H9 (cell line): ENCODE results near the gene FAM53B. TPM values are rescaled to one million over a fixed set of nuclear protein-coding genes. Genes with fewer than 3 reads are reported as not detected.

Source experiments
- DNase-seq: peaks from one replicate; pipeline ENCODE4 v3.0.0-alpha.2; 2017
- H2AFZ ChIP-seq: one replicate; pipeline ENCODE4 v1.6.1; 2013; ENCODE audit warnings: mild to moderate bottlenecking, low read length, control low read depth, moderate library complexity
- H2AK5ac ChIP-seq: 2 replicates; pipeline ENCODE4 v1.6.1; 2013; ENCODE audit warnings: low read length, control low read depth, mixed read lengths; ENCODE audit not compliant: insufficient read length
- H2BK120ac ChIP-seq: one replicate; pipeline ENCODE4 v1.6.1; 2013; ENCODE audit warnings: low read depth, mild to moderate bottlenecking, low read length, control low read depth, inconsistent platforms; ENCODE audit not compliant: poor library complexity, severe bottlenecking
- H2BK12ac ChIP-seq: 2 replicates; pipeline ENCODE4 v1.6.1; 2013; ENCODE audit warnings: low read length, control low read depth, mixed read lengths, low read depth; ENCODE audit not compliant: insufficient read length
- H2BK15ac ChIP-seq: 2 replicates; pipeline ENCODE4 v1.6.1; 2013; ENCODE audit warnings: low read depth, low read length, control low read depth
- H2BK20ac ChIP-seq: one replicate; pipeline ENCODE4 v1.6.1; 2013; ENCODE audit warnings: low read depth, mild to moderate bottlenecking, low read length, control low read depth, inconsistent platforms; ENCODE audit not compliant: poor library complexity, severe bottlenecking
- H2BK5ac ChIP-seq: 2 replicates; pipeline ENCODE4 v1.6.1; 2013; ENCODE audit warnings: low read length, control low read depth, mixed read lengths; ENCODE audit not compliant: insufficient read length
- H3K14ac ChIP-seq: 2 replicates; pipeline ENCODE4 v1.6.1; 2013; ENCODE audit warnings: low read length, control low read depth; ENCODE audit not compliant: insufficient read depth
- H3K18ac ChIP-seq: 2 replicates; pipeline ENCODE4 v1.6.1; 2013; ENCODE audit warnings: low read depth, mild to moderate bottlenecking, mixed read lengths, low read length, control low read depth; ENCODE audit not compliant: insufficient read length
- H3K23ac ChIP-seq: 2 replicates; pipeline ENCODE4 v1.6.1; 2013; ENCODE audit warnings: low read length, control low read depth, mixed read lengths, low read depth; ENCODE audit not compliant: insufficient read length
- H3K23me2 ChIP-seq: 2 replicates; pipeline ENCODE4 v1.6.1; 2013; ENCODE audit warnings: low read depth, mild to moderate bottlenecking, mixed read lengths, low read length, control low read depth; ENCODE audit not compliant: insufficient read length, poor library complexity, severe bottlenecking
- H3K27ac ChIP-seq: 2 replicates; pipeline ENCODE4 v1.5.1; 2013; ENCODE audit warnings: low read length, control low read depth, mixed read lengths, low read depth; ENCODE audit not compliant: insufficient read length
- H3K27me3 ChIP-seq: 2 replicates; pipeline ENCODE4 v1.6.1; 2013; ENCODE audit warnings: low read length, control low read depth, inconsistent platforms; ENCODE audit not compliant: insufficient read depth
- H3K4ac ChIP-seq: 2 replicates; pipeline ENCODE4 v1.6.1; 2013; ENCODE audit warnings: low read depth, mild to moderate bottlenecking, control low read depth, inconsistent platforms, low read length, moderate library complexity
- H3K4me1 ChIP-seq: 2 replicates; pipeline ENCODE4 v1.6.1; 2013; ENCODE audit warnings: low read length, control low read depth, inconsistent platforms; ENCODE audit not compliant: insufficient read depth
- H3K4me2 ChIP-seq: 2 replicates; pipeline ENCODE4 v1.6.1; 2013; ENCODE audit warnings: low read length, control low read depth, mixed read lengths; ENCODE audit not compliant: insufficient read length, insufficient read depth
- H3K56ac ChIP-seq: 2 replicates; pipeline ENCODE4 v1.6.1; 2013; ENCODE audit warnings: low read depth, mild to moderate bottlenecking, mixed read lengths, low read length, control low read depth; ENCODE audit not compliant: insufficient read length
- H3K79me1 ChIP-seq: 2 replicates; pipeline ENCODE4 v1.6.1; 2013; ENCODE audit warnings: low read depth, mild to moderate bottlenecking, moderate library complexity, low read length, control low read depth, inconsistent platforms; ENCODE audit not compliant: insufficient read depth, poor library complexity, severe bottlenecking
- H3K79me2 ChIP-seq: 2 replicates; pipeline ENCODE4 v1.6.1; 2013; ENCODE audit warnings: low read length, control low read depth, inconsistent platforms; ENCODE audit not compliant: insufficient read depth
- H3K9ac ChIP-seq: 2 replicates; pipeline ENCODE4 v1.6.1; 2013; ENCODE audit warnings: low read length, control low read depth, mixed read lengths; ENCODE audit not compliant: insufficient read length; ENCODE audit errors: extremely low read depth
- H3K9me3 ChIP-seq: one replicate; pipeline ENCODE4 v1.6.1; 2013; ENCODE audit warnings: low read depth, low read length, inconsistent platforms; ENCODE audit not compliant: control insufficient read depth
- H3T11ph ChIP-seq: one replicate; pipeline ENCODE4 v1.6.1; 2013; ENCODE audit warnings: mild to moderate bottlenecking, low read length, control low read depth, inconsistent platforms
- H4K20me1 ChIP-seq: one replicate; pipeline ENCODE4 v1.6.1; 2013; ENCODE audit not compliant: control insufficient read depth, insufficient read length, insufficient read depth
- H4K5ac ChIP-seq: 2 replicates; pipeline ENCODE4 v1.6.1; 2013; ENCODE audit warnings: low read depth, mild to moderate bottlenecking, mixed read lengths, low read length, control low read depth; ENCODE audit not compliant: insufficient read length
- H4K8ac ChIP-seq: replicated peaks from 2 replicates; pipeline ENCODE4 v1.6.1; 2013; ENCODE audit warnings: low read length, control low read depth, mixed read lengths, low read depth; ENCODE audit not compliant: insufficient read length
- H4K91ac ChIP-seq: 2 replicates; pipeline ENCODE4 v1.6.1; 2013; ENCODE audit warnings: low read depth, mild to moderate bottlenecking, moderate library complexity, mixed read lengths, low read length, control low read depth; ENCODE audit not compliant: insufficient read length
- H3K27ac Mint-ChIP-seq, 3 experiments: 2 replicates in 2 of 3; 3 replicates in 1 of 3; pipeline ENCODE4 v1.8.0; 2020 to 2021; ENCODE audit warnings: mixed read lengths in 3 of 3, mild to moderate bottlenecking in 1 of 3, moderate library complexity in 1 of 3
- H3K27me3 Mint-ChIP-seq: 2 replicates; pipeline ENCODE4 v1.8.0; 2021; ENCODE audit warnings: low read depth, mild to moderate bottlenecking, moderate library complexity, mixed read lengths
- H3K36me3 Mint-ChIP-seq, 3 experiments: 2 replicates in 2 of 3; 3 replicates in 1 of 3; pipeline ENCODE4 v1.8.0; 2020 to 2021; ENCODE audit warnings: low read depth in 3 of 3, mixed read lengths in 3 of 3; ENCODE audit not compliant: insufficient read depth in 1 of 3
- H3K4me1 Mint-ChIP-seq, 2 experiments: 2 replicates each; pipeline ENCODE4 v1.8.0; 2020; ENCODE audit warnings: mixed read lengths in 2 of 2
- H3K4me3 Mint-ChIP-seq, 2 experiments: 2 replicates in 1 of 2; 3 replicates in 1 of 2; pipeline ENCODE4 v1.8.0; 2020 to 2021; ENCODE audit warnings: mild to moderate bottlenecking in 2 of 2, mixed read lengths in 2 of 2, moderate library complexity in 1 of 2
- H3K9me3 Mint-ChIP-seq, 2 experiments: 2 replicates in 1 of 2; 3 replicates in 1 of 2; pipeline ENCODE4 v1.8.0; 2020; ENCODE audit warnings: mild to moderate bottlenecking in 2 of 2, mixed read lengths in 2 of 2, moderate library complexity in 1 of 2
- WGBS: extraction: QIAGEN DNeasy Blood & Tissue Kit; methylation state at CpG from one replicate; pipeline ENCODE4 v1.1.7; 2013; ENCODE audit warnings: missing lambda C conversion rate, low lambda C conversion rate, mixed read lengths; ENCODE audit not compliant: insufficient read length; ENCODE audit errors: extremely low coverage; 5-methylcytosine and 5-hydroxymethylcytosine counted together
- total RNA-seq: library from RNA; stranded (reverse); gene quantifications from 2 replicates; pipeline ENCODE4 v1.2.1, GENCODE V29; 2021
- TF ChIP-seq, protein P1 (sequence below): fragments of 200-600 bp; sonication (generic); conservative IDR thresholded peaks from 3 replicates; pipeline ENCODE4 v1.8.0; 2021; ENCODE audit warnings: antibody characterized with exemption, mild to moderate bottlenecking

FAM53B gene
- total RNA-seq, 1 experiment from 2014 or later, result 11.5 TPM

DNA sequence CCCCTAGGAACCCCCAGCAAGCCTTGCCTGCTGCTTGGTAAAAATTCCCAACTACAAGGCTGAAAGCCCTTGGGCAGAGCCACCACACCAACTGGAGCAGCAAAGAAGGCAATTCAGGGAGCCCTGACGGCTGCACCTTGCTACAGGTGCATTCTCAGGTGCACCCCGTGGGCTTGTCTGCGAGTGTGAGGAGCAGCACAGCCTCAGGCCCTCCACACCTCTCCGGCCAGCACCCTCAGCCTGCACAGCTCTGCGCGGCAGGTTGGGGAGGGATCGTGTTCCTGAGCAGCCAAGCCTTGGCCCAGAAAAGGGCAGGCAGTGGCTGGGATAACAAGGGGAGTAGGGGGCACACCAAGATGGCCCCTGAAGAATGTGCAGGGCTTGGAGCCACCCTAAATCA is 104.1 kb downstream of the FAM53B start:
- Histone ChIP-seq H2BK12ac (no peak overlapping the region), H2BK15ac (no peak overlapping the region), H4K8ac (no peak overlapping the region), H3K27me3 (no peaks in the 10 kb centered on the region), H3K56ac (no peak overlapping the region), H3K79me1 (no peaks in the 10 kb centered on the region), H2AK5ac (no peak overlapping the region), H4K5ac (no peak overlapping the region), H3K4ac (no peak overlapping the region), H3K23me2 (no peaks in the 10 kb centered on the region), H3K9me3 (no peaks in the 10 kb centered on the region), H3K4me1 (no peaks in the 10 kb centered on the region), H3K4me2 (no peak overlapping the region), H4K20me1 (no peaks in the 10 kb centered on the region), H3T11ph (no peak overlapping the region), H3K9ac (no peak overlapping the region), H4K91ac (no peak overlapping the region), H2BK20ac (no peak overlapping the region), H2BK120ac (no peak overlapping the region), H3K14ac (peak overlapping the region; percentile 67; the same call in 1 of the 2 replicates), H2AFZ (no peak overlapping the region), H3K79me2 (0 out of 2 replicates have a peak, but pooled peaks cover 3% of the 10 kb centered on the region), H3K23ac (no peak overlapping the region), H2BK5ac (no peak overlapping the region), H3K27ac (no peak overlapping the region), H3K18ac (no peak overlapping the region)
- Mint-ChIP-seq H3K27ac (peak overlapping the region in 1 of 3 experiments; percentile 18; a peak in 1 of 7 replicates), H3K27me3 (no peaks in the 10 kb centered on the region), H3K9me3 (no peaks in the 10 kb centered on the region), H3K4me1 (peaks cover 3 to 6% of the 10 kb centered on the region in 2 experiments; a peak in 3 of 4 replicates), H3K36me3 (no peaks in the 10 kb centered on the region; a peak in 2 of 7 replicates), H3K4me3 (no peak overlapping the region)
- WGBS, result no CpG with 5 or more reads among the region's 7 CpGs
- DNase-seq, result no peak
- TF ChIP-seq, protein P1, sequence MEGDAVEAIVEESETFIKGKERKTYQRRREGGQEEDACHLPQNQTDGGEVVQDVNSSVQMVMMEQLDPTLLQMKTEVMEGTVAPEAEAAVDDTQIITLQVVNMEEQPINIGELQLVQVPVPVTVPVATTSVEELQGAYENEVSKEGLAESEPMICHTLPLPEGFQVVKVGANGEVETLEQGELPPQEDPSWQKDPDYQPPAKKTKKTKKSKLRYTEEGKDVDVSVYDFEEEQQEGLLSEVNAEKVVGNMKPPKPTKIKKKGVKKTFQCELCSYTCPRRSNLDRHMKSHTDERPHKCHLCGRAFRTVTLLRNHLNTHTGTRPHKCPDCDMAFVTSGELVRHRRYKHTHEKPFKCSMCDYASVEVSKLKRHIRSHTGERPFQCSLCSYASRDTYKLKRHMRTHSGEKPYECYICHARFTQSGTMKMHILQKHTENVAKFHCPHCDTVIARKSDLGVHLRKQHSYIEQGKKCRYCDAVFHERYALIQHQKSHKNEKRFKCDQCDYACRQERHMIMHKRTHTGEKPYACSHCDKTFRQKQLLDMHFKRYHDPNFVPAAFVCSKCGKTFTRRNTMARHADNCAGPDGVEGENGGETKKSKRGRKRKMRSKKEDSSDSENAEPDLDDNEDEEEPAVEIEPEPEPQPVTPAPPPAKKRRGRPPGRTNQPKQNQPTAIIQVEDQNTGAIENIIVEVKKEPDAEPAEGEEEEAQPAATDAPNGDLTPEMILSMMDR, result no peak
